Inflammatory macrophage treated with lipopolysaccharide for 1 hour (primary cell): Measurements from ENCODE around the gene SPATA22.
"Not testable (repeated sequence)": the region's sequence is repeated elsewhere in the genome, so short reads cannot be mapped to it uniquely, and the experiment has no call there.

Experiments
- DNase-seq, 2 donors: peaks; one replicate each; pipeline ENCODE4 v3.0.0-alpha.2; 2020 to 2022

SPATA22 gene

GRCh38 chr17:3471599-3471998 lies at the start of gene SPATA22:
Gene SPATA22, minus strand, starts transcription at chr17:3471819. Its CDS starts 2,494 bp downstream, at chr17:3469325.
- no peak for DNase-seq

- not testable (repeated sequence) for DNase-seq
Observed at GRCh38 chr17:3519472-3519871, 47.9 kb upstream of the SPATA22 start.

GRCh38 chr17:3514873-3515272 lies 43.3 kb upstream of the SPATA22 start:
- DNase-seq: no peak

GRCh38 chr17:3514167-3514566 lies 42.5 kb upstream of the SPATA22 start:
- not testable (repeated sequence) for DNase-seq

- DNase-seq: no peak
Observed at GRCh38 chr17:3513305-3514035, 41.9 kb upstream of the SPATA22 start.

- no peak for DNase-seq
Observed at GRCh38 chr17:3512505-3513171, 41.0 kb upstream of the SPATA22 start.

GRCh38 chr17:3511852-3512504 lies 40.4 kb upstream of the SPATA22 start:
- DNase-seq: no peak

GRCh38 chr17:3510090-3510489 lies 38.5 kb upstream of the SPATA22 start:
- no peak for DNase-seq

GRCh38 chr17:3507869-3508268 lies 36.2 kb upstream of the SPATA22 start:
- DNase-seq: no peak

GRCh38 chr17:3507071-3507470 lies 35.5 kb upstream of the SPATA22 start:
- no peak for DNase-seq

- DNase-seq: no peak
Observed at GRCh38 chr17:3506054-3506453, 34.4 kb upstream of the SPATA22 start.

GRCh38 chr17:3505008-3505407 lies 33.4 kb upstream of the SPATA22 start:
- no peak for DNase-seq

- no peak for DNase-seq
Observed at GRCh38 chr17:3503285-3503684, 31.7 kb upstream of the SPATA22 start.

- DNase-seq: no peak
Observed at GRCh38 chr17:3502466-3502865, 30.8 kb upstream of the SPATA22 start.

GRCh38 chr17:3501344-3501743 lies 29.7 kb upstream of the SPATA22 start:
- DNase-seq: no peak

GRCh38 chr17:3497101-3497500 lies 25.5 kb upstream of the SPATA22 start:
- DNase-seq: no peak

GRCh38 chr17:3485481-3486068 lies 14.0 kb upstream of the SPATA22 start:
- DNase-seq: no peak

- no peak for DNase-seq
Observed at GRCh38 chr17:3482852-3483251, 11.2 kb upstream of the SPATA22 start.

- DNase-seq: no peak
Observed at GRCh38 chr17:3479988-3480387, 8.4 kb upstream of the SPATA22 start.

GRCh38 chr17:3475812-3476610 lies 4.4 kb upstream of the SPATA22 start, which contains the start of gene ASPA:
Gene ASPA, plus strand, starts transcription at chr17:3475997. Its CDS starts 163 bp downstream, at chr17:3476160.
- no peak for DNase-seq

GRCh38 chr17:3475251-3475685 lies 3.6 kb upstream of the SPATA22 start:
- DNase-seq: no peak

- no peak for DNase-seq
Observed at GRCh38 chr17:3474212-3474611, 2.6 kb upstream of the SPATA22 start.

GRCh38 chr17:3472137-3472536 lies 518 bp upstream of the SPATA22 start:
- DNase-seq: no peak
